GM21717 (cell line): ENCODE measurements around the gene UBE2E2.

Experiments used
- ATAC-seq: cut with Tn5 transposase; IDR thresholded peaks from one replicate; pipeline ENCODE4 v1.9.1; 2021; ENCODE audit warnings: mild to moderate bottlenecking, moderate library complexity; ENCODE audit not compliant: unreplicated experiment

UBE2E2 gene

GRCh38 chr3:23377928-23378672, 175.0 kb downstream of the UBE2E2 start:
- no peak for ATAC-seq

GRCh38 chr3:23383875-23384274, 180.7 kb downstream of the UBE2E2 start:
- ATAC-seq: no peak

- no peak for ATAC-seq
Observed at GRCh38 chr3:23385327-23385726, 182.2 kb downstream of the UBE2E2 start.

GRCh38 chr3:23387286-23387918, 184.3 kb downstream of the UBE2E2 start:
- ATAC-seq: no peak

GRCh38 chr3:23389089-23389488, 186.0 kb downstream of the UBE2E2 start:
- no peak for ATAC-seq

DNA sequence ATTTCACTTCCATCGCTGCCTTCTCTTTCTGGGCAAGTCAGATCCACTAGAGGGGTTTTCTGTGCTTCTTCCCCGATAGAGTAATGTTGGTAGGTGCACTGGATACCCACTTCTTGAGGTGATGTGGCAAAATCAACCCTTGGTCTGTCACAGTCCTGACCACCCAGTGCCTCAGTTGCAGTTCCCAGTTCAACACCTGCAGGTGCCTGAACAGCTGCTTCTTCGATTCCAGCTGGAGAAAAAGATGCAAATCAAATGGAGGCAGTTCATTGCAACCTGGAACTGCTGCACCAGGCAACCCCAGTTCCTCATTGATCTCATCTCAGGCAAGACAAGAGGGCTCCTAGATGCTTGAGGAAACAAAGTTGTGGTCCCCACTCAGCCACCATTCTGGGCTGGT, 186.6 kb downstream of the UBE2E2 start:
- ATAC-seq: no peak

DNA sequence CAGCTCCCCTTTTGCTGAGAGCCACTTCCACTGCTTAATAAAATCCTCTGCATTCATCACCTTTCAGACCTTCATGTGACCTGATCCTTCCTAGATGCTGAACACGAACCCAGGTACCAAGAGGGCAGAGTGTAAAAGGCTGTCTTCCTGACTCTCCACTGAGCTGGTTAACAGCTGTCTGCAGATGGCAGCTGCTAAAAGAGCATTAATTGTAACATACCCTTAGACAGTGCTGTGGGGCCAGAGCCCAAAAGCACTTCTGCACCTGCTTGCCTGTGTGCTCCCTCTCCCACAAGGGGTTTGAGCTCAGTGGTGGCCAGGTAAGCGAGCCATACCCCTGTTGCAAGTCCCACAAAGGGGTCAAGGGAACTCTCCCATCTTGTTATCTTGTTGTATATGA, 187.3 kb downstream of the UBE2E2 start:
- ATAC-seq: no peak

DNA sequence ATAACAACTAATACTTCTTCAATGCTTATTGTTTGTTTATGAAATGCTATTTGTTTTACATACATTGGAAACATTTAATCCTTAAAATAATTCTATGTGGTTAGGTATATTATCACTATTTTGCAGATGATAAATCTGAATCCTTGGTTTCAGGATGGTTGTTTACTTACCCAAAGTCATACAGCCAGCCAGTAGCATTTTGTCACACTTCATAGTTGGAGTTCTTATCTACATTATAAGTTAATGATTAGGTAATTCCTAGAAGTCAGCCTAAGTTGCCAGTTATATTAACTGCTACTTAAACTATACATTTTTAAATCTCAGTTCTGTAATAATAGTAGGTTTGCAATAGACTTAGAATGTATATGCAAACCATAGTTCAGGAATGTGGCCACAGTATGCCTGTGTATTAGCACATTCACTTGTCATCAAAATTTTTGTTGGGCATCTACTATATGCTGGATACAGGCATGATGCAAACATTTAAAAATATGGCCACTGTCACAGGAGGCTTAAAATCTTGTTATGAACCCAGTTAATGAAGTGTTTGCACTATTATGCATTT, 187.9 kb downstream of the UBE2E2 start:
- no peak for ATAC-seq

DNA sequence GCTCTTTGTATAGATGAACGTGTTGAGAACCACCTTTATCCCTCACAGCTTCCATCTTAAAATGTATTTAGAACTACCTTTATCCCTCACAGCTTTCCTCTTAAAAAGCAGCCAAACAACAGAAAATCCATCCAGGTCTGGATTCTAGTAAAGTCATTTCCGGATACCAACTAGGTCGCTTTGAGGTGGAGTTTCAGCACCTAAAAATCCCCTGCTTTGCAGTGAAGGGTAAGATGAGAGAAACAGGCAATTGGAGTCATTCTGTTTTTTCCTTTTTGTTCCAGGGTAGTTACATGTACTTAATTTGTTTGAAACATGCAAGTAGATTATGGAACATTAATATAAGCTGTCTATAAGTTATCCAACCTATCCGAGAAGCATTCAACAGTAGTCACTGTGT, 192.0 kb downstream of the UBE2E2 start:
- no peak for ATAC-seq

DNA sequence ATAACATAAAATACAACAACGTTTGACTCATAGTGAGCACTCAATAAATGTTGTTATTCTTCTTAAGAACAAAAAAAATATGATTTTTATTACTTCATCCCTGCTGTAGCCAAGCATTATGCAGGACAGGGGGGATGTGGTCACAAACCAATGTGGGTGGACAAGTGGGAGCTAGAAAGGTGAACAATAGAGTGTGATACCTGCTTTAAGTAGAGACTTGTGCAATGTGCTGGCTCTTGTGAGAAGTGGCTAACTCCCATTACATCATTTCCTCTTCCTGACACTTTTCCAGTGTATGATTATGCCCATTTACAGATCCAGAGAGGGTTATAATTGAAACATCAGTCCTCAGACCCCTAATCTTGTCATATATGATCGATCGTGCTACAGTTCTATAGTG, 193.6 kb downstream of the UBE2E2 start:
- ATAC-seq: no peak

- ATAC-seq: no peak
Observed at GRCh38 chr3:23399221-23399620, 196.1 kb downstream of the UBE2E2 start.

GRCh38 chr3:23402728-23403492, 199.8 kb downstream of the UBE2E2 start:
- ATAC-seq: no peak

- ATAC-seq: no peak
Observed at GRCh38 chr3:23404246-23404645, 201.1 kb downstream of the UBE2E2 start.

- peak; percentile 52 for ATAC-seq
Observed at GRCh38 chr3:23405081-23405480, 202.0 kb downstream of the UBE2E2 start.

- ATAC-seq: no peak
Observed at GRCh38 chr3:23406601-23407000, 203.5 kb downstream of the UBE2E2 start.

DNA sequence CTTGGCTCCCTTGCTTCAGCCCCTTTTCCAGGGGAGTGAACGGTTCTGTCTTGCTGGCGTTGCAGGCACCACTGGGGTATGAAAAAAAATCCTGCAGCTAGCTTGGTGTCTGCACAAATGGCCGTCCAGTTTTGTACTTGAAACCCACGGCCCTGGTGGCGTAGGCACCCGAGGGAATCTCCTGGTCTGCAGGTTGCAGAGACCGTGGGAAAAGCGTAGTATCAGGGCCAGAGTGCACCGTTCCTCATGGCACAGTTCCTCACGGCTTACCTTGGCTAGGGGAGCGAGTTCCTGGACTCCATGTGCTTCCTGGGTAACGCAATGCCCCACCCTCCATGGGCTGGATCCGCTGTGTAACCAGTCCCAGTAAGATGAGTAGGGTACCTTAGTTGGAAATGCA, 214.9 kb downstream of the UBE2E2 start:
- ATAC-seq: no peak

GRCh38 chr3:23421811-23422516, 218.8 kb downstream of the UBE2E2 start:
- ATAC-seq: peak; percentile 33

DNA sequence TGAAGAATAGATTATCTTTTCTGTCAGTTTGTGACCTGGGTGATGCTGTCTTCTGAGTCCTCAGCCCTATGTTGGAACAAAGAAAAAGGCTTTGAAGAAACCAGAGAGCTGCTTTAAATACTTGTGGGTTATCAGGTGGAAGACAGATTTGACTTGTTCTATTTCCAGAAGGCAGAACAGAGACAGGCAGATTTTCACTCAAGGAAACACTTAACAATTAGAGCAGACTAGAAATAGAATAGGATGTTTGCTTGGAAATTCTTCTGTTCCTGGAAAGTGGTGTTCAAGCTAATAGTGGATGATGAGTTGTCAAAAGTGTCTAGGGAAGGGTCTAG, 219.4 kb downstream of the UBE2E2 start:
- peak; percentile 87 for ATAC-seq

DNA sequence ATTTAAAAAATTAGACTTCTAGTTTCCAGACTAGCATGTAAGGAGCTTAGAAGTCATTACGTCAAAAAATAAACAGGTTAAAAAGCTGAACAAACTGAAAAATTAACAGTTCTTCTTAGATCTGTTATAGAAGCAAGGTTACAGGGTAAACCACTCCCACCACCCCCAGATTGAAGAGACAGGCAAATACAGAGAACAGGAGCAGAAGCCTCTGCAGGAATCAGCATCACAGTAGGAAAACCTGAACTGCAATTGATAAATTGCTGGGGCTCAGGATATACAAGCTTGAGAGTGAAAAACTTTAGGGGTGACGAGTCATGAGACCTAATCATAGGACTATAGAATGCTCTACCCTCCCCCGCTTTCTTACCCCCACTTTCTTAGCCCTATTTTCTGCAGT, 222.3 kb downstream of the UBE2E2 start:
- ATAC-seq: no peak

GRCh38 chr3:23430781-23431398, 227.8 kb downstream of the UBE2E2 start:
- no peak for ATAC-seq

DNA sequence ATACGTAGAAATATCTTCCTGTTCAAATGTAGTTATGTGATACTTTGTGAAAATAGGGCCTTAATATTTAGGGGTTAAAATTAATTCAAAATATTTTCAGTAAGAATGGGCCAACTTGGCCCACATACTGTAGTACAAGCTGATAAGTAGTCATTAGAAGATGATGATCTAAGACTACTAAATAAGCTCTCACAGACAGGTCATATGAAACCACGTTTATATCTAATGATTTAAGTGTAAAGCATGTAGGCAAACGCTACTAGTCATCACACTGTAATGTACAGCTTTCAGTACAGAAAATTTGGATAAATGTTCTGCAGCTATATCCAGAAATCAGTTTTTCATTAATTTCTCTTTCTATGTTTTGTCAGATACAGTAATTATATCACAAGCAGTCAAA, 228.6 kb downstream of the UBE2E2 start:
- no peak for ATAC-seq
